Vagina (tissue), 2 donors: ENCODE results near the gene COL18A1.

Experiments
- POLR2AphosphoS5 ChIP-seq, 2 donors: sonication (generic); formaldehyde crosslinking; IDR thresholded peaks; one replicate each; pipeline ENCODE4 v1.9.0; 2017; ENCODE audit warnings: antibody characterized with exemption in 2 of 2, mild to moderate bottlenecking in 2 of 2, low read depth in 1 of 2; ENCODE audit not compliant: insufficient read depth in 1 of 2
- TF ChIP-seq, protein P1 (sequence below), 3 experiments: fragments of 450-650 bp in 2 of 3; fragments of 200-600 bp in 1 of 3; sonication (generic) in 1 of 3; IDR thresholded peaks; one replicate each; pipeline ENCODE4 v1.5.1; 2017 to 2019; ENCODE audit warnings: antibody characterized with exemption in 3 of 3, mild to moderate bottlenecking in 2 of 3, moderate library complexity in 2 of 3

DNA sequence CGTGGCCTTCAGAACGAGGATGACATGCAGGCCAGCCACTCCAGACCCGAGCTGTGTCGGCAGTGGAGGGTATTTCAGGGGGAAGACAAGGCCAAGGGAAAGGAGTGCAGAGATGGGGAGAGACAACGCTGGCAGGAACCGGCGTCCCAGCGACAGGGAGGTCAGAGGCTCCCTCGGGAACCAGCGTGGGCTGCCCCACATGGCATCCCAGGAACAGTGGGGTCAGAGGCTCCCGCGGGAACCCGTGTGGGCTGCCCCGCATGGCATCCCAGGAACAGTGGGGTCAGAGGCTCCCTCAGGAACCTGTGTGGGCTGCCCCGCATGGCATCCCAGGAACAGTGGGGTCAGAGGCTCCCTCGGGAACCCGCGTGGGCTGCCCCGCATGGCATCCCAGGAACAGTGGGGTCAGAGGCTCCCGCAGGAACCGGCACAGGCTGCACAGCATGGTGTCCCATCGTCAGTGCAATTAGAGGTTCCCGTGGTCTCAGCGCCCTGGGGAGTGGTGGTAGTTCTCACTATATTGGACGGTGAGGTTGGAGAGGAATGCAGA is 94.3 kb downstream of the COL18A1 start:
- TF ChIP-seq, protein P1, sequence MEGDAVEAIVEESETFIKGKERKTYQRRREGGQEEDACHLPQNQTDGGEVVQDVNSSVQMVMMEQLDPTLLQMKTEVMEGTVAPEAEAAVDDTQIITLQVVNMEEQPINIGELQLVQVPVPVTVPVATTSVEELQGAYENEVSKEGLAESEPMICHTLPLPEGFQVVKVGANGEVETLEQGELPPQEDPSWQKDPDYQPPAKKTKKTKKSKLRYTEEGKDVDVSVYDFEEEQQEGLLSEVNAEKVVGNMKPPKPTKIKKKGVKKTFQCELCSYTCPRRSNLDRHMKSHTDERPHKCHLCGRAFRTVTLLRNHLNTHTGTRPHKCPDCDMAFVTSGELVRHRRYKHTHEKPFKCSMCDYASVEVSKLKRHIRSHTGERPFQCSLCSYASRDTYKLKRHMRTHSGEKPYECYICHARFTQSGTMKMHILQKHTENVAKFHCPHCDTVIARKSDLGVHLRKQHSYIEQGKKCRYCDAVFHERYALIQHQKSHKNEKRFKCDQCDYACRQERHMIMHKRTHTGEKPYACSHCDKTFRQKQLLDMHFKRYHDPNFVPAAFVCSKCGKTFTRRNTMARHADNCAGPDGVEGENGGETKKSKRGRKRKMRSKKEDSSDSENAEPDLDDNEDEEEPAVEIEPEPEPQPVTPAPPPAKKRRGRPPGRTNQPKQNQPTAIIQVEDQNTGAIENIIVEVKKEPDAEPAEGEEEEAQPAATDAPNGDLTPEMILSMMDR (IDR thresholded peaks at IDR 0.05): no peak
- no peak for TF ChIP-seq POLR2AphosphoS5 (IDR thresholded peaks at IDR 0.05; ENCODE audit: insufficient read depth in 1 of 2, low read depth in 1 of 2)
